Ureter (tissue), 1 donor: Measurements from ENCODE around the gene SHPK. TPM values are rescaled to one million over a fixed set of nuclear protein-coding genes. Genes with fewer than 3 reads are reported as not detected.
A peak's percentile ranks its signal among the peaks of the same experiment; 100 is the strongest.
"Not testable (repeated sequence)": the region's sequence is repeated elsewhere in the genome, so short reads cannot be mapped to it uniquely, and the experiment has no call there.

Experiments
- DNase-seq: peaks from one replicate; pipeline ENCODE4 v3.0.0-alpha.2; 2020; ENCODE audit warnings: low spot score
- total RNA-seq: library from RNA; stranded (reverse); gene quantifications from one replicate; pipeline ENCODE4 v1.2.4, GENCODE V29; 2023
- donor health status: DM: yes; HTN: yes; CAD: no.

The SHPK gene
- total RNA-seq, 1 donor from 2014 or later: 22.8 TPM

GRCh38 chr17:3589784-3590183 lies 46.3 kb downstream of the SHPK start:
- no peak for DNase-seq

GRCh38 chr17:3585826-3586225 lies 50.2 kb downstream of the SHPK start:
- no peak for DNase-seq

DNA sequence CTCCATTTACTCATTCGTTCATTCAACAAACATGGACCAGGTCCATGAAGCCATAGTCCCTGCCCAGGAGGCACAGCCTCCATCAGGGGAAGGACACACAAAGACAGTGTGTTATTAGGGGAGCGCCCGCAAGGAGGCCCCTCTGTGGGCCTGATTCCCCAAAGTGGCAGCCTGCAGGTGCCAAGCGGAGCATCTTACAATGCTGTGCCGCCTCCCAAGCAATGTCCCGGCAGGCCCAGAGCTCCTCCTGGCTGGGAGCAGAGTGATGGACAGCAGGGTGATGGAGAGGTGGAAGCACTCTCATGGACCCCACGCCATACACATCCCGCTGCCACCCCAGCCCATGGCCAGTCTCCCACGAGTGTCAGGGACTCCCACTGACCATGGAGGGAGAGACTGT lies 52.6 kb downstream of the SHPK start:
- no peak for DNase-seq

DNA sequence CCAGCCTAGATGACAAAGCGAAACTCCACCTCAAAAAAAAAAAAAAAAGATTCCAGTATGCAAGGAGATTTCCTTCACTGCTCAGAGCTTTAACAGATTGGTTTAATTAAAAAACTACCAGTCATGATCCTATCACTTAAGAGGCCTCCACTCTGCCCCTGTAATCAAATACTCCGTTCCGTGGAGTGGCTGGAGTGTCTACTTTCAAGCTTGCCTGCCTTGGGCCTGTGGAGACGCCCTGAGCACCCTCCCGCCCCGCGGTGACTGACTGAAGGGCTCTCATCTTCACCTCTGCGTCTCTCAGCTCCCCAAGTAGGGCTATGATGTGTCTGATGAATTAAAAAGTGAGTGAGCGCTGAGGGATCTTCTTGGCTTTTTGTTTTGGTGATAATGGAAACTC lies 53.1 kb downstream of the SHPK start:
- DNase-seq: no peak

- not testable (repeated sequence) for DNase-seq
Measured at GRCh38 chr17:3578667-3579066, 57.4 kb downstream of the SHPK start.

DNA sequence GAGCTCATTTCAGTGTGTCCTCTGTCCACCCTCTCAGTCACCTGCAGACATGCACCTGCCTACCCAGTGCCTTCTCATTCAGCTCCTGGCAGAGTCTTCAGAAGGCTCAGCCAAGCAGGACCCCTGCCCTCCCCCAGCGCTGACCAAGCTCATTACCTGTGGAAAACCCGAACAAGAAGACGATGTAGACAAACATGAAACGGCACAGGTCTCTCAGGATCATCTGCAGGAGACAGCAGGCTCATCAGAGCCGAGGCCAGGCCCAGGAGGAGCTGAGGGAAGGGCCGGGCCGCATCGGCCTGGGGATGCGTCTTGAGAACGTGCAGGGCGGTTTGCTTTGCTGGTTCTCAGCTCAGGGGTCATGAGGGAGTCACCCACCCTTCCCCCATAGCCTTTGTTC lies 59.1 kb downstream of the SHPK start:
- no peak for DNase-seq

- DNase-seq: no peak
Measured at GRCh38 chr17:3575511-3575910, 60.5 kb downstream of the SHPK start.

GRCh38 chr17:3574231-3574630 lies 61.8 kb downstream of the SHPK start:
- DNase-seq: no peak

GRCh38 chr17:3573246-3574100 lies 62.6 kb downstream of the SHPK start:
- DNase-seq: no peak

GRCh38 chr17:3572231-3572630 lies 63.8 kb downstream of the SHPK start:
- DNase-seq: no peak

GRCh38 chr17:3571043-3571900 lies 64.8 kb downstream of the SHPK start:
- no peak for DNase-seq

- no peak for DNase-seq
Measured at GRCh38 chr17:3569534-3570137, 66.4 kb downstream of the SHPK start.

- no peak for DNase-seq
Measured at GRCh38 chr17:3566551-3566950, 69.5 kb downstream of the SHPK start.

- no peak for DNase-seq
Measured at GRCh38 chr17:3565143-3565542, 70.9 kb downstream of the SHPK start.

- DNase-seq: not testable (repeated sequence)
Measured at GRCh38 chr17:3564241-3564640, 71.8 kb downstream of the SHPK start.

DNA sequence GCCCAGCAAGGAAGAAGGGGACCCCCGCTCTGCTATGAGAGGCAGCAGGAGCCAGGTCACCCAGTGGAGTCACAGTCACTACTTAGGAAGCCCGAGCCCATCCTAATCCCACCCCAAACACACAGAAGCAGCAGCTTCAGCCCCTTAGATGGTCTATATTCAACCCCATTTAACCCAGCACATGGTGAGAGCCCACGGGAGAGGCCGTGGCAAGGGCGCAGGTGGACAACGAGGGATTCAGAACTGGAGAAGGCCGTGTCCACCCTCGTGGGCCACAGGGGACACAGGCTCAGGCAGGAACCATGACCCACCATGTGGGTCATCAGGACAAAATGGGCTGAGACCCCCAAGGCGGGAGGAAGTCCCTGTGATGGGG lies 76.8 kb downstream of the SHPK start:
- DNase-seq: no peak

- peak; percentile 71 for DNase-seq
Measured at GRCh38 chr17:3558603-3559269, 77.3 kb downstream of the SHPK start.

Other genes with a start within 250 kb of the SHPK start
- 2.7 TPM for gene OR3A2, start 249.9 kb downstream of the SHPK start, total RNA-seq
- gene OR1E1, start 237.8 kb downstream of the SHPK start, total RNA-seq: not detected
- not detected for gene OR3A3, start 224.9 kb downstream of the SHPK start, total RNA-seq
- gene OR1E2, start 202.4 kb downstream of the SHPK start, total RNA-seq: not detected
- gene SPATA22, start 164.4 kb downstream of the SHPK start, total RNA-seq: not detected
- 15.3 TPM for gene ASPA, start 160.3 kb downstream of the SHPK start, total RNA-seq
- 4.3 TPM for gene TRPV3, start 78.4 kb downstream of the SHPK start, total RNA-seq
- gene TRPV1, start 26.8 kb downstream of the SHPK start, total RNA-seq: 9.0 TPM
- gene CTNS, start 510 bp upstream of the SHPK start, total RNA-seq: 11.7 TPM
- gene TAX1BP3, start 32.3 kb upstream of the SHPK start, total RNA-seq: 152 TPM
- gene EMC6, start 32.6 kb upstream of the SHPK start, total RNA-seq: 24.3 TPM
- gene P2RX5, start 59.9 kb upstream of the SHPK start, total RNA-seq: 3.0 TPM
- gene HASPIN, start 87.7 kb upstream of the SHPK start, total RNA-seq: 0.31 TPM
- 28.5 TPM for gene ITGAE, start 164.9 kb upstream of the SHPK start, total RNA-seq
- gene NCBP3, start 210.0 kb upstream of the SHPK start, total RNA-seq: 46.1 TPM